HCT116 (cell line): ENCODE measurements around the gene TCF7L2. TPM values are rescaled to one million over a fixed set of nuclear protein-coding genes. Genes with fewer than 3 reads are reported as not detected.
A peak's percentile ranks its signal among the peaks of the same experiment; 100 is the strongest.

Experiments used
- ATAC-seq: fragments of 200-7000 bp; cut with Tn5 transposase; 2 replicates; pipeline ENCODE4 v1.9.1; 2020; ENCODE audit warnings: mild to moderate bottlenecking, moderate library complexity
- BruUV-seq: library from RNA; stranded (reverse); fragments of 400-500 nt; replicated peaks from 2 replicates; lab custom pipeline; 2021; lab: Mats Ljungman, UMichigan
- CTCF ChIA-PET: fragments of 300-600 bp; sonication (Branson Sonifier 250); formaldehyde crosslinking; loops from one replicate; lab custom pipeline; 2021; ENCODE audit warnings: antibody characterized with exemption; lab: Charles Lee
- POLR2A ChIA-PET: fragments of 300-600, 350-600 bp; sonication (Branson Sonifier 250); formaldehyde crosslinking; loops from one replicate; lab custom pipeline; 2021; ENCODE audit warnings: antibody characterized with exemption; lab: Charles Lee
- RAD21 ChIA-PET, 2 experiments: fragments of 300-600 bp; sonication (Branson Sonifier 250); formaldehyde crosslinking; loops; one replicate each; lab custom pipeline; 2023; ENCODE audit warnings: low total read pairs in 2 of 2; ENCODE audit not compliant: uncharacterized antibody in 2 of 2, unreplicated experiment in 2 of 2, low non-redundant PET in 1 of 2; lab: Charles Lee
- DNase-seq: peaks from one replicate; pipeline ENCODE4 v3.0.0-alpha.2; 2010; ENCODE audit warnings: low read depth, low spot score
- H2AFZ ChIP-seq: fragments of 200-600 bp; shearing (Covaris generic), sonication (generic); 2 replicates; pipeline ENCODE4 v1.6.1; 2017; ENCODE audit warnings: low read depth, mixed run types, mixed read lengths, antibody characterized with exemption, low read length; ENCODE audit not compliant: poor library complexity, severe bottlenecking
- H3K27ac ChIP-seq: 2 replicates; pipeline ENCODE4 v1.5.1; 2012; ENCODE audit warnings: low read depth, low read length
- H3K27me3 ChIP-seq: fragments of 200-600 bp; sonication (generic); 2 replicates; pipeline ENCODE4 v1.6.1; 2016; ENCODE audit warnings: mixed run types, low read length, mixed read lengths; ENCODE audit not compliant: insufficient read depth
- H3K36me3 ChIP-seq, 2 experiments: fragments of 200-500 bp in 1 of 2; fragments of 200-600 bp in 1 of 2; sonication (Bioruptor generic) in 1 of 2; sonication (generic) in 1 of 2; 2 replicates each; pipeline versions ENCODE4 v1.5.1 to v1.6.1; 2014 to 2016; ENCODE audit warnings: low read length in 2 of 2, inconsistent platforms in 1 of 2, mixed read lengths in 1 of 2, mixed run types in 1 of 2; ENCODE audit not compliant: insufficient read depth in 2 of 2, control insufficient read depth in 1 of 2
- H3K4me1 ChIP-seq, 2 experiments: fragments of 200-600 bp in 1 of 2; sonication (generic) in 1 of 2; 2 replicates each; pipeline versions ENCODE4 v1.5.1 to v1.6.1; 2012 to 2017; ENCODE audit warnings: low read length in 2 of 2, inconsistent platforms in 1 of 2, mild to moderate bottlenecking in 1 of 2, mixed read lengths in 1 of 2, mixed run types in 1 of 2, moderate library complexity in 1 of 2; ENCODE audit not compliant: insufficient read depth in 2 of 2, control insufficient read depth in 1 of 2
- H3K4me2 ChIP-seq: fragments of 200-600 bp; sonication (generic); 2 replicates; pipeline ENCODE4 v1.6.1; 2017; ENCODE audit warnings: mixed run types, low read length, mixed read lengths
- H3K4me3 ChIP-seq, 2 experiments: fragments of 200-600 bp in 1 of 2; sonication (generic) in 1 of 2; replicated peaks in 1 of 2; 2 replicates each; pipeline ENCODE4 v1.5.1; 2011 to 2016; ENCODE audit warnings: low read length in 2 of 2, control low read depth in 1 of 2, low read depth in 1 of 2, mild to moderate bottlenecking in 1 of 2, mixed read lengths in 1 of 2, mixed run types in 1 of 2
- H3K79me2 ChIP-seq: fragments of 200-600 bp; sonication (generic); 2 replicates; pipeline ENCODE4 v1.6.1; 2017; ENCODE audit warnings: mild to moderate bottlenecking, mixed run types, low read length, moderate library complexity, mixed read lengths; ENCODE audit not compliant: insufficient read depth
- H3K9ac ChIP-seq: fragments of 200-600 bp; sonication (generic); 2 replicates; pipeline ENCODE4 v1.6.1; 2016; ENCODE audit warnings: low read length, mixed read lengths
- H3K9me2 ChIP-seq: fragments of 200-600 bp; sonication (generic), shearing (Covaris generic); 2 replicates; pipeline ENCODE4 v1.6.1; 2017; ENCODE audit warnings: mixed run types, mild to moderate bottlenecking, moderate library complexity; ENCODE audit not compliant: insufficient read depth
- H3K9me3 ChIP-seq, 2 experiments: fragments of 200-500 bp in 1 of 2; fragments of 200-600 bp in 1 of 2; sonication (Bioruptor generic) in 1 of 2; sonication (generic) in 1 of 2; 2 replicates each; pipeline ENCODE4 v1.6.1; 2014 to 2017; ENCODE audit warnings: low read length in 2 of 2, mixed read lengths in 2 of 2, inconsistent platforms in 1 of 2, low read depth in 1 of 2, mild to moderate bottlenecking in 1 of 2, mixed run types in 1 of 2, moderate library complexity in 1 of 2; ENCODE audit not compliant: control insufficient read depth in 1 of 2, insufficient read depth in 1 of 2
- H4K20me1 ChIP-seq: fragments of 200-600 bp; sonication (generic), shearing (Covaris generic); 2 replicates; pipeline ENCODE4 v1.6.1; 2017; ENCODE audit warnings: mixed run types, mild to moderate bottlenecking, moderate library complexity; ENCODE audit not compliant: insufficient read depth
- ELF1 ChIP-seq: IDR thresholded peaks from 2 replicates; pipeline ENCODE4 v1.6.1; 2012; ENCODE audit warnings: low read depth, borderline replicate concordance
- EZH2phosphoT487 ChIP-seq: fragments of 200-600 bp; IDR thresholded peaks from 2 replicates; pipeline ENCODE4 v1.6.1; 2018; ENCODE audit warnings: antibody characterized with exemption, borderline replicate concordance
- POLR2AphosphoS5 ChIP-seq: IDR thresholded peaks from 2 replicates; pipeline ENCODE4 v1.6.1; 2011; ENCODE audit warnings: mild to moderate bottlenecking, low read depth, low read length, moderate library complexity
- TCF7L2 ChIP-seq: IDR thresholded peaks from 2 replicates; pipeline ENCODE4 v1.7.0; 2011; ENCODE audit warnings: borderline replicate concordance, inconsistent platforms; ENCODE audit not compliant: insufficient read depth, insufficient read length; ENCODE audit errors: extremely low read depth
- YY1 ChIP-seq: IDR thresholded peaks from 2 replicates; pipeline ENCODE4 v1.6.1; 2011; ENCODE audit warnings: low read length, low read depth, moderate library complexity, mild to moderate bottlenecking; ENCODE audit not compliant: insufficient replicate concordance; ENCODE audit errors: extremely low read depth
- ZFX ChIP-seq: fragments of 450-650 bp; IDR thresholded peaks from 2 replicates; pipeline ENCODE4 v1.6.1; 2017
- intact Hi-C: fragments of 100-400 bp; cut with micrococcal nuclease; formaldehyde crosslinking; loops from 2 replicates; pipeline ENCODE4 v1.10.0; 2022
- total RNA-seq: library from RNA; stranded (reverse); gene quantifications from one replicate; pipeline ENCODE4 v1.2.1, GENCODE V29; 2021; ENCODE audit not compliant: unreplicated experiment

The TCF7L2 gene
- total RNA-seq, 1 experiment from 2014 or later = 164 TPM

DNA sequence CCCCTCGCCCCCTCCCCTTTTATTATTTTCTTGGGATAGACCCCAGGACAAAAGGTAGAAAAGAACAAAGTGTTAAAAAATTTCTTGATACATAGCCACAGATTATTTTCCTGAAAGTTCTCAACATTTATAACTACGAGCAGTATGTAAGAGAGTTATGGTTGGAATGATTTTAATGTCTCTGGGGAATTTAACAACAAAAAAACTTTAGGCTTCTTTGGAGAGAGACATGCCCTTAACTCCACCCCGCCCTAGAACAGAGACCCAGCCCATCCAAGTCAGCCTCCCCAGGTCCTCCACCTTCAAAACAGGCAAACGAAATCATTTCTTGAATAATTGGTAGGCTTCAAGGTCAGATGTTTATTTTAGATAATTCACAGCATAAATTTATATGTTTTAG is 97.1 kb downstream of the TCF7L2 start (continued):
- TF ChIP-seq YY1 (no peak), POLR2AphosphoS5 (no peak), TCF7L2 (no peak), EZH2phosphoT487 (no peak), ELF1 (no peak)

DNA sequence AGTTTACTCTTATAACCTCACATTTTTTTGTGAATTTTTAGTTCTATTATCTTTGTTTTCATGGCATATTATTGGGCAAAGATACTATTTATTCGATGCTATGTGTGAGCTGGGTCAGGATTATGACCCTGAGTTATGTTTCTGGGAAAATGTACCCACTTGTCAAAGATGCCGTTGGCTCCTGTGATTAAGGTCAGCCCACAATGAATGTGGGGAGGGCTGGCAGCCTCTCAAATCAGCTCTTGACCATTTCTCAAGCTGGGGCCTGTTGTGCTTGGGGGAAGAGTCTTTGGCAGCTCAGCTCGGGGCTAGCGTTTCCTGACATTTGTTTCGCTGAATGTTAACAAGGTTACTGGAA is 97.5 kb downstream of the TCF7L2 start:
- CTCF ChIA-PET = no interaction called here
- Histone ChIP-seq H3K9me2 (no peaks in the 10 kb centered on the region), H3K9ac (no peak overlapping the region), H4K20me1 (peaks cover 34% of the 10 kb centered on the region), H3K4me1 (peaks cover 12 to 13% of the 10 kb centered on the region in 2 experiments; a peak in 2 of 4 replicates)
- intact Hi-C loops = no loop called here
- BruUV-seq = no TSS peak
- POLR2A ChIA-PET = no interaction called here
- RAD21 ChIA-PET = no interaction called here
- no peak for TF ChIP-seq ZFX
- TF ChIP-seq POLR2AphosphoS5 = 0 out of 2 replicates have a peak, but pooled peaks have one; percentile 15
- TF ChIP-seq, all 23 proteins: peak for 1
- Histone ChIP-seq H3K79me2 (peaks cover 100% of the 10 kb centered on the region), H3K9me3 (no peaks in the 10 kb centered on the region), H3K27ac (no peak overlapping the region), H3K4me3 (no peak overlapping the region), H3K4me2 (no peak overlapping the region), H2AFZ (no peak overlapping the region), H3K36me3 (peaks cover 16 to 22% of the 10 kb centered on the region in 2 experiments; a peak in 3 of 4 replicates), H3K27me3 (no peaks in the 10 kb centered on the region)
- no peak for DNase-seq
- no peak for ATAC-seq
